Common myeloid progenitor, CD34-positive (primary cell): ENCODE measurements around the gene FUBP3.

Experiments
- CTCF ChIA-PET: fragments of 350-600 bp; sonication (Branson Sonifier 250); formaldehyde crosslinking; loops from one replicate; lab custom pipeline; 2021; ENCODE audit warnings: antibody characterized with exemption; lab: Charles Lee
- POLR2A ChIA-PET: fragments of 350-600 bp; sonication (Branson Sonifier 250); formaldehyde crosslinking; loops from one replicate; lab custom pipeline; 2021; ENCODE audit warnings: antibody characterized with exemption; lab: Charles Lee
- DNase-seq, 3 donors: peaks; one replicate each; pipeline versions ENCODE4 v3.0.0 to v3.0.0-alpha.2; 2013
- H3K27ac ChIP-seq, 2 experiments: 1 replicate in 1 of 2; 2 replicates in 1 of 2; pipeline ENCODE4 v1.7.0; 2013; ENCODE audit warnings: inconsistent platforms in 2 of 2, low read length in 2 of 2, mild to moderate bottlenecking in 2 of 2, low read depth in 1 of 2, moderate library complexity in 1 of 2; ENCODE audit not compliant: severe bottlenecking in 2 of 2, insufficient read depth in 1 of 2, poor library complexity in 1 of 2
- H3K27me3 ChIP-seq, 5 experiments: replicated peaks in 2 of 5; 1 replicate in 3 of 5; 2 replicates in 2 of 5; pipeline versions ENCODE4 v1.6.1 to v1.7.0; 2013; ENCODE audit warnings: low read length in 4 of 5, mild to moderate bottlenecking in 2 of 5, moderate library complexity in 2 of 5, inconsistent platforms in 1 of 5; ENCODE audit not compliant: insufficient read depth in 5 of 5, control insufficient read depth in 4 of 5
- H3K36me3 ChIP-seq, 4 experiments: 1 replicate in 2 of 4; 2 replicates in 2 of 4; pipeline versions ENCODE4 v1.6.1 to v1.7.0; 2013; ENCODE audit warnings: low read length in 3 of 4, control low read depth in 1 of 4, mild to moderate bottlenecking in 1 of 4; ENCODE audit not compliant: control insufficient read depth in 4 of 4, insufficient read depth in 4 of 4
- H3K4me1 ChIP-seq, 4 experiments: 1 replicate in 3 of 4; 2 replicates in 1 of 4; pipeline versions ENCODE4 v1.6.1 to v1.7.1; 2013; ENCODE audit warnings: low read length in 3 of 4, mild to moderate bottlenecking in 3 of 4, control low read depth in 1 of 4, inconsistent platforms in 1 of 4, moderate library complexity in 1 of 4; ENCODE audit not compliant: control insufficient read depth in 4 of 4, insufficient read depth in 4 of 4; ENCODE audit errors: control extremely low read depth in 1 of 4
- H3K4me3 ChIP-seq, 7 experiments: 1 replicate in 4 of 7; 2 replicates in 3 of 7; pipeline versions ENCODE4 v1.5.1 to v1.7.0; 2013; ENCODE audit warnings: mild to moderate bottlenecking in 7 of 7, low read length in 6 of 7, moderate library complexity in 6 of 7, inconsistent platforms in 2 of 7, low read depth in 2 of 7, control low read depth in 1 of 7; ENCODE audit not compliant: insufficient read depth in 4 of 7, control insufficient read depth in 1 of 7; ENCODE audit errors: extremely low read depth in 1 of 7
- H3K9me3 ChIP-seq, 5 experiments: 1 replicate in 4 of 5; 2 replicates in 1 of 5; pipeline versions ENCODE4 v1.6.1 to v1.7.1; 2013; ENCODE audit warnings: low read length in 4 of 5, mild to moderate bottlenecking in 2 of 5, inconsistent platforms in 1 of 5, low read depth in 1 of 5, moderate library complexity in 1 of 5; ENCODE audit not compliant: control insufficient read depth in 4 of 5, insufficient read depth in 2 of 5; ENCODE audit errors: control extremely low read depth in 1 of 5
- WGBS: methylation state at CpG from one replicate; pipeline ENCODE4 v1.1.5; 2013; ENCODE audit not compliant: insufficient coverage; 5-methylcytosine and 5-hydroxymethylcytosine counted together

FUBP3 gene

DNA sequence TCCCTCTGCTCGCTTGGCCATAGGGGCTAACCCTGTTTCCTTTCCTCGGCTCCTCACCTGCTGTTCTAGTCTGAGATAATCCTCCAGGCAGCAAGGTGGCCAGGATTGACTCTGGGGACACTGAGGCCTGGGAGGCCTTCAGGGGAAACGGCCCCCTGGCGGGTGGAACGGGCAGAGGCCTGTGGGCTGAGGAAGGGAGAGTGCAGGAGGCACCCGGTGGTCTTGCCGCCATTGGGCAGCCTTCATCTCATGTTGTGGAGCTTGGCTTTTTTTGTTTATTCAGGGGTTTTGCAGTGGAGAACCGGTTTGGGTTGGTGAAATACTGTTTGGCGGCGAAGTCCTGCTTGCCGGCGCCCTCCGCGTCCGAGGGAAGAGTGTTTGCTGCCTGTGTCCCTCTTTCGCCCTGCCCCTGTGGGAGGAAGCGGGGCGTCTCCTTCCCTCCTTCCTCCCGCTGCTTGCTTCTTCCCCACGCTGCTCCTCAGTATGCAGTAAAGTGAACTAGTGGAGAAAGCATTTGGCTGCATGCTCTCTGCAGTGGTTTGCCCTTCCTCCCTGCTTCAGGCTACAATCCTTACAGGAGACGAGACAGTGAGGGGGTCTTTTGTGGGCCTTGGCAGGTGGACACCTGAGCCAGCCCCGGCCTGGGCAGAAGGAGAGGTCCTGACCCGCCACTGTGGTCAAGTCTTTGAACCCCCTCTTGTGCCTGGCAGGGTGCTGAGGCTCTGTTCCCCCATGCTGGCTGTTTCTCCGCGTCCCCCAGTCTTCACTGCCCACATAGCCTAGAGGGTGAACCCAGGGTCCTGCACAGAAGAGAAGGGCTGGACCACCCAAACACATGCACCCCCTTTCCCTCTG lies 54.2 kb downstream of the FUBP3 start:
- POLR2A ChIA-PET = no interaction called here
- Histone ChIP-seq H3K27me3 (no peaks in the 10 kb centered on the region), H3K27ac (no peak overlapping the region), H3K4me3 (no peak overlapping the region), H3K4me1 (no peaks in the 10 kb centered on the region), H3K36me3 (peaks cover 10 to 85% (median 60%) of the 10 kb centered on the region in 4 experiments), H3K9me3 (no peaks in the 10 kb centered on the region)
- WGBS = 90% methylated on average over 19 of the region's 25 CpGs
- DNase-seq = no peak
- CTCF ChIA-PET = no interaction called here

DNA sequence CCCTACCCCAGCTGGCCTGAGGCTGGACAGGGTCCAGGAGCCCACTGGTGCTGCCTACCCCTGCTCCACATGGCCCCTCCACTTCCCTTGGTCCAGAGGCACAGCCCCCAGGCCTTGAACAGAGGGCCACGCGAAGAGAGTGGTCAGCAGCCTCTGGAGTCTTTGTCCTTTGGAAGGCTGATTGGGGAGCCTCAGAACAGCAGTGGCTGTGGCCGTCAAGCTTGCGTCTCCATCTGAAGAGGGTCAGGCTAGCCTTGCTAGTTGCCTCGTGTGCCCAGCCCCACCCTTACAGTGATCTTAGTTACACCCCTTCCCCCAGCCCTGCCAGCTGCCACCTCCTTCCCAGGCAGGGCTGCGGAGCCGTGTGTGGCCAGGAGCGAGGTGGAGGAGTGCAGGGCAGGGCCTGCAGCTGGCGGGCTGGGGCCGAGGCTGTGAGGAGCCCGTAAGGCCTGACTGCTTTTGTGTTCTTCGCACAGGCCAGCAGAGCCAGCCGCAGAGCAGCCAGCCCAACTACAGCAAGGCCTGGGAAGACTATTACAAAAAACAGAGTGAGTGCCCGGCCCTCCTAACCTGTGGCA lies 54.9 kb downstream of the FUBP3 start:
- no peak overlapping the region for H3K4me3 ChIP-seq
- H3K4me1 ChIP-seq = no peaks in the 10 kb centered on the region
- H3K27me3 ChIP-seq = no peaks in the 10 kb centered on the region
- CTCF ChIA-PET = no interaction called here
- H3K27ac ChIP-seq = no peak overlapping the region
- H3K36me3 ChIP-seq = peaks cover 10 to 84% (median 60%) of the 10 kb centered on the region in 4 experiments
- H3K9me3 ChIP-seq = no peaks in the 10 kb centered on the region
- DNase-seq = no peak
- 98% methylated on average over 14 of the region's 14 CpGs for WGBS
- POLR2A ChIA-PET = no interaction called here

DNA sequence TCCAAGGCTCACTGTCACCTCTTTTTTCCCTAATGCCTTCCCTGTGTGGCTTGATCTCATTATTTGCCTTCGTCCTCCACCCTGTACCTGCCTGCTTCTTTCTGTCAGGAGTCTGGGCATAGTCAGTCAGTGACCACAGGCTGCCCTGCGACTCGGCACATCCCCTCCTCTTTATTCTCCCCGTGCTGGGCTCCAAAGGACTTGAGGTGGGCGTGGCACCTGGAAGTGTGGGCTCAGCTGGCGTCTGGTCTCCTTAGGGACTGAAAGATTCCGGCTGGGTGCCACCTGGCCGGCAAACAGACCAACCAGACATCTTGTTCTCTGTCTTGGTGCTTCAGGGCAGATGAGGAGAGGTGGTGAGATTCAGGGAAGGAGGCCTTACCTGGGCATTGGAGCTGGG lies 55.4 kb downstream of the FUBP3 start:
- no peak overlapping the region for H3K27ac ChIP-seq
- POLR2A ChIA-PET = interaction anchor here (1.0 kb wide), 1 partner anchor 30 kb away, joined by 3 read pairs; the partner anchor contains the start of gene PRDM12

DNA sequence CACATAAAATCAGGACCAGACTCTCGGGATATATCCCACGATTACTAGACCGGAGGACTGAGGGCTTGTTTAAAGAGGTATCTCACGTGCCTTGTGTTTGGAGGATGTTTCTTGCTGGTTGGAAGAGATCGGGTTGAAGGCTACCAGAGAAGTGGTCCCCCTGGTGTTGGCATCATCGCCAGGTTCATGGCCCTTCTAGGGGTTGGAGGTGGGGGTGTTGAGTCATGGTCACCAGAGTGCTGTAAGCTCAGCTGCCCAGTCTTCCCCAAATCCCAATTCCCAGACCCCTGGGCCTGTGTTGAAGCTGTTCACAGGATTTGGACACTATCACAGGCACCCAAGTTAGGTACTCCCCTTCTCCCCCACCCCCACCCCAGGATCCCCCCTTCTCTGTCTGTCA lies 55.9 kb downstream of the FUBP3 start:
- Histone ChIP-seq H3K9me3 (no peaks in the 10 kb centered on the region), H3K4me3 (no peak overlapping the region), H3K27me3 (no peaks in the 10 kb centered on the region), H3K4me1 (no peaks in the 10 kb centered on the region), H3K36me3 (peaks cover 10 to 73% (median 54%) of the 10 kb centered on the region in 4 experiments), H3K27ac (no peak overlapping the region)
- CTCF ChIA-PET = no interaction called here
- WGBS = 100% methylated on average over 3 of the region's 6 CpGs
- DNase-seq = no peak
- POLR2A ChIA-PET = interaction anchor here (1.0 kb wide), 1 partner anchor 29 kb away, joined by 3 read pairs; the partner anchor contains the start of gene PRDM12

More for the DNA sequence above, 55.4 kb downstream of the FUBP3 start:
- Histone ChIP-seq H3K9me3 (no peaks in the 10 kb centered on the region), H3K27me3 (no peaks in the 10 kb centered on the region), H3K4me3 (no peak overlapping the region), H3K36me3 (peaks cover 10 to 78% (median 57%) of the 10 kb centered on the region in 4 experiments), H3K4me1 (no peaks in the 10 kb centered on the region)
- WGBS = 95% methylated on average over 8 of the region's 8 CpGs
- no peak for DNase-seq
- CTCF ChIA-PET = no interaction called here

DNA sequence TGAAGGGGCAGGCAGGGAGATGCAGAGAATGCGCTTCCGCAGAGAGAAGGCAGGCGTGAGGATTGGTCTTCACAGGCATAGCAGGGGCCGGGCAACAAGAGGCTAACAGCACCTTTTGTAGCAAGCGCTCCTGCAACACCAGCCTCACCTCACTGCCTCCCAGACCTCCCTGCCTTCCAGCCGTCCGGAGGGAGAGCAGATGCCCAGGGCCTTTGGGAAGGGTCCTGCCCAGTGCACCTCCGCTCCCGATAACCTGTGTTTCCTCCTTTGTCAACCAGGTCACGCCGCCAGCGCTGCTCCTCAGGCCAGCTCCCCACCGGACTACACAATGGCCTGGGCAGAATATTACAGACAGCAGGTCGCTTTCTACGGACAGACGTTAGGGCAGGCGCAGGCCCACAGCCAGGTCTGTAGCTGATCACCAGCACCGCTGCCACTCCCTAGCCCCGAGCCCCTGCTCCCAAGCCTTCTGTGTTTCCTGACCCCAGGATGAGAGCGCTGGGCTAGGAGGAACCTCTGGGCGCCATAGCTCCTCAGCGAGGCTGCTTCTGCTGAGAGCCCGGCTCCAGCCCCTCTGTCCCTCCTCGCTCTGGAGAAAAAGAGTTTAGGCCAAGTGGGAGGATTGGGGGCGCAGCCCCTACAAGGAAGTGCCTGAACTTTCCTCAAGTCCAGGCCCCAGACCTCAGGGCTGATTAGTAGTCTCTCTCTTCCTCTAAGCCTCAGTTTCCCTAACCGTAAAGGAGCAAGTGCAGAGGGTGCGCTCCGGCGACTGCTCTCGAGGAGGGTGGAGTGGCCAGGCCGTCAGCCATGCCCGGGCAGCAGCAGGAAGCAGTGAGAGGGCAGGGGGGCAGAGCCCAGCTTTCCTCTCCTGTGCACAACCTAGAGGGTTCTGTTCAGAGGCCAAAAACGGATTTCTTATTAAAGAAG lies 56.6 kb downstream of the FUBP3 start:
- CTCF ChIA-PET = no interaction called here
- H3K36me3 ChIP-seq = peaks cover 10 to 67% (median 50%) of the 10 kb centered on the region in 4 experiments
- no peaks in the 10 kb centered on the region for H3K9me3 ChIP-seq
- no peak for DNase-seq
- no peaks in the 10 kb centered on the region for H3K27me3 ChIP-seq
- no peak overlapping the region for H3K27ac ChIP-seq
- H3K4me1 ChIP-seq = no peaks in the 10 kb centered on the region
- WGBS = 94% methylated on average over 31 of the region's 33 CpGs
- H3K4me3 ChIP-seq = no peak overlapping the region
- POLR2A ChIA-PET = interaction anchor here (1.0 kb wide), 1 partner anchor 28 kb away, joined by 3 read pairs; the partner anchor contains the start of gene PRDM12

DNA sequence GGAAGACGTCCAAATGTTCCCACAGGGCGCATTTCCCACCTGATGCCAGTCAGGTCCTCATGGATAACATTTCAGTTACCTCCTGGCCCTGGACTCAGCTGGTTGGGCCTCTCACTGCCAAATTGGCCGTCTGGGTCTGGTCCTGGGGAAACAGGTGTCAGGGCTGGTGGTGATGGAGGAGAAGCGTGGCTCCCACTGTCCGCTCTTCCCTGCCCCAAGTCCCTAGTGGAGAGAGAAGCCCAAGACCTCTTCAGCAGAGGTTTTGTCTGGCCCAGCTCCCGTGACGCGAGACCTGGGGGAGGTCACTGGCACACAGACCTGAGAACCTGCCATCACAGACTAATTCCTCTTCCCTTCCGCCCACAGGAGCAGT lies 57.3 kb downstream of the FUBP3 start:
- POLR2A ChIA-PET = no interaction called here
- H3K27ac ChIP-seq = no peak overlapping the region
- no peaks in the 10 kb centered on the region for H3K27me3 ChIP-seq
- H3K36me3 ChIP-seq = peaks cover 8 to 60% (median 47%) of the 10 kb centered on the region in 4 experiments
- H3K4me3 ChIP-seq = no peak overlapping the region
- CTCF ChIA-PET = no interaction called here
- no peak for DNase-seq
- H3K9me3 ChIP-seq = no peaks in the 10 kb centered on the region
- no peaks in the 10 kb centered on the region for H3K4me1 ChIP-seq
- WGBS = 97% methylated on average over 5 of the region's 9 CpGs
